Measurements from ENCODE around the gene ATP2A1.

- TF ChIP-seq CTCF (IDR thresholded peaks at IDR 0.05) (no peak), HEYL (CRISPR knock-in tag; IDR thresholded peaks at IDR 0.05) (no peak), KDM1A (IDR thresholded peaks at IDR 0.05; ENCODE audit: low read depth) (no peak), BHLHE40 (IDR thresholded peaks at IDR 0.05; ENCODE audit: low read depth, low read length) (no peak), RCOR1 (IDR thresholded peaks at IDR 0.05; ENCODE audit: low read depth, low read length) (no peak), EHMT2 (IDR thresholded peaks at IDR 0.05; ENCODE audit: low read depth) (no peak), SMC3 (IDR thresholded peaks at IDR 0.05) (no peak), RFX5 (IDR thresholded peaks at IDR 0.05) (no peak)
These were observed 31.4 kb upstream of the ATP2A1 start for GRCh38 chr16:28846933-28847273.
